Measurements from ENCODE around the gene CNOT3. TPM values are rescaled to one million over a fixed set of nuclear protein-coding genes. Genes with fewer than 3 reads are reported as not detected.

Gene CNOT3
- total RNA-seq, 2 donors from 2014 or later, result 22.4 to 51.4 TPM

- Histone ChIP-seq H3K27ac (no peak overlapping the region), H3K9me3 (no peaks in the 10 kb centered on the region), H3K4me1 (peaks cover 20% of the 10 kb centered on the region), H3K27me3 (no peaks in the 10 kb centered on the region), H3K4me3 (no peak overlapping the region), H3K36me3 (replicated peaks in 1 of 2; ENCODE audit: insufficient read depth in 1 of 2, low read depth in 2 of 2) (peaks cover 10 to 24% of the 10 kb centered on the region in 2 donors)
- WGBS, 2 donors, result 83 to 90% methylated on average over 5 to 11 of the region's 11 CpGs
- ATAC-seq, result no peak
- no peak for DNase-seq
- no peak for TF ChIP-seq CTCF (IDR thresholded peaks at IDR 0.05)
- intact Hi-C loops (cut with DNase I), result no loop called here
Observed at GRCh38 chr19:54104998-54105715, 32.4 kb upstream of the CNOT3 start.

GRCh38 chr19:54105796-54106195 lies 31.8 kb upstream of the CNOT3 start:
- ATAC-seq (no peak), DNase-seq (peak in 1 of 4 donors; percentile 8)
- TF ChIP-seq POLR2A (IDR thresholded peaks at IDR 0.05) (no peak), CTCF (IDR thresholded peaks at IDR 0.05) (no peak)
- Histone ChIP-seq H3K4me1 (peaks cover 20% of the 10 kb centered on the region), H3K36me3 (replicated peaks in 1 of 2; ENCODE audit: insufficient read depth in 1 of 2, low read depth in 2 of 2) (peaks cover 10 to 24% of the 10 kb centered on the region in 2 donors), H3K9me3 (no peaks in the 10 kb centered on the region), H3K4me3 (no peak overlapping the region), H3K27ac (no peak overlapping the region), H3K27me3 (no peaks in the 10 kb centered on the region)
- intact Hi-C loops (cut with DNase I), result no loop called here
- WGBS, 2 donors, result 89 to 92% methylated on average over 10 of the region's 10 CpGs

- no peak for ATAC-seq
- DNase-seq, result peak in 1 of 4 donors; percentile 7
- no peak for TF ChIP-seq CTCF (IDR thresholded peaks at IDR 0.05)
Observed at GRCh38 chr19:54106716-54107115, 30.8 kb upstream of the CNOT3 start.

GRCh38 chr19:54107876-54108490 lies 29.6 kb upstream of the CNOT3 start:
- peaks cover 10 to 26% of the 10 kb centered on the region in 2 donors for H3K36me3 ChIP-seq (replicated peaks in 1 of 2; ENCODE audit: insufficient read depth in 1 of 2, low read depth in 2 of 2)
- ATAC-seq (no peak), DNase-seq (peak in 1 of 4 donors; percentile 10)
- H3K4me3 ChIP-seq, result no peak overlapping the region
- TF ChIP-seq CTCF (IDR thresholded peaks at IDR 0.05), result no peak
- no peak for TF ChIP-seq POLR2A (IDR thresholded peaks at IDR 0.05)
- no peak overlapping the region for H3K27ac ChIP-seq
- peaks cover 14% of the 10 kb centered on the region for H3K4me1 ChIP-seq
- H3K9me3 ChIP-seq, result no peaks in the 10 kb centered on the region
- 82 to 83% methylated on average over 15 to 21 of the region's 21 CpGs for WGBS, 2 donors
- H3K27me3 ChIP-seq, result no peaks in the 10 kb centered on the region
- intact Hi-C loops (cut with DNase I), result no loop called here

More at GRCh38 chr19:54106716-54107115, 30.8 kb upstream of the CNOT3 start:
- Histone ChIP-seq H3K4me3 (no peak overlapping the region), H3K27me3 (no peaks in the 10 kb centered on the region), H3K9me3 (no peaks in the 10 kb centered on the region), H3K36me3 (replicated peaks in 1 of 2; ENCODE audit: insufficient read depth in 1 of 2, low read depth in 2 of 2) (peaks cover 10 to 26% of the 10 kb centered on the region in 2 donors), H3K4me1 (peaks cover 20% of the 10 kb centered on the region), H3K27ac (no peak overlapping the region)
- 82 to 86% methylated on average over 13 to 15 of the region's 15 CpGs for WGBS, 2 donors
- intact Hi-C loops (cut with DNase I), result no loop called here

Data from body of pancreas (tissue), 4 donors.